HepG2 (cell line): ENCODE results near the gene TMEM62. TPM values are rescaled to one million over a fixed set of nuclear protein-coding genes. Genes with fewer than 3 reads are reported as not detected.

Experiments
- AGO2 ChIP-seq: fragments of 200-400 bp; formaldehyde crosslinking; optimal IDR thresholded peaks from 2 replicates; pipeline ENCODE3; 2017; ENCODE audit warnings: mild to moderate bottlenecking, low read depth, low read length, moderate library complexity
- CCDC6 ChIP-seq: sonication (generic); formaldehyde crosslinking; IDR thresholded peaks from 2 replicates; pipeline ENCODE4 v1.8.1; 2022; ENCODE audit warnings: mild to moderate bottlenecking, missing genetic modification reagents, moderate library complexity
- CHCHD3 ChIP-seq: sonication (generic); formaldehyde crosslinking; IDR thresholded peaks from 2 replicates; pipeline ENCODE4 v1.8.0; 2022; ENCODE audit warnings: mild to moderate bottlenecking, missing genetic modification reagents, moderate library complexity
- CSRNP1 ChIP-seq: sonication (generic); formaldehyde crosslinking; IDR thresholded peaks from 2 replicates; pipeline ENCODE4 v1.8.1; 2023; ENCODE audit warnings: mild to moderate bottlenecking, missing genetic modification reagents
- ELF1 ChIP-seq: sonication (generic); formaldehyde crosslinking; IDR thresholded peaks from 2 replicates; pipeline ENCODE4 v1.4.0; 2020; ENCODE audit warnings: missing genetic modification reagents
- FOXJ3 ChIP-seq: sonication (generic); formaldehyde crosslinking; IDR thresholded peaks from 2 replicates; pipeline ENCODE4 v1.4.0; 2020; ENCODE audit warnings: missing genetic modification reagents, mild to moderate bottlenecking, borderline replicate concordance
- FOXP4 ChIP-seq: sonication (generic); formaldehyde crosslinking; IDR thresholded peaks from 2 replicates; pipeline ENCODE4 v1.4.0; 2020; ENCODE audit warnings: missing genetic modification reagents
- GTF2F1 ChIP-seq: fragments of 150-350 bp; IDR thresholded peaks from 2 replicates; pipeline ENCODE4 v1.6.1; 2014; ENCODE audit warnings: low read length
- HES4 ChIP-seq: sonication (generic); formaldehyde crosslinking; IDR thresholded peaks from 2 replicates; pipeline ENCODE4 v1.9.0; 2021; ENCODE audit warnings: mild to moderate bottlenecking, missing genetic modification reagents, borderline replicate concordance
- KMT2B ChIP-seq: IDR thresholded peaks from 2 replicates; pipeline ENCODE4 v1.6.1; 2016; ENCODE audit warnings: missing genetic modification reagents, missing compliant biosample characterization
- MTF1 ChIP-seq: sonication (generic); formaldehyde crosslinking; IDR thresholded peaks from 2 replicates; pipeline ENCODE4 v1.5.0; 2020; ENCODE audit warnings: missing genetic modification reagents
- PHF20 ChIP-seq: sonication (generic); formaldehyde crosslinking; IDR thresholded peaks from 2 replicates; pipeline ENCODE4 v1.5.0; 2020; ENCODE audit warnings: mild to moderate bottlenecking, missing genetic modification reagents
- SP1 ChIP-seq, 2 experiments: fragments of 450-650 bp in 1 of 2; sonication (generic) in 1 of 2; formaldehyde crosslinking in 1 of 2; IDR thresholded peaks; 2 replicates each; pipeline versions ENCODE4 v1.4.0 to v1.6.1; 2016 to 2020; ENCODE audit warnings: missing genetic modification reagents in 1 of 2
- TEAD2 ChIP-seq: sonication (generic); formaldehyde crosslinking; IDR thresholded peaks from 2 replicates; pipeline ENCODE4 v1.9.0; 2021; ENCODE audit warnings: missing genetic modification reagents
- TSC22D2 ChIP-seq: sonication (generic); formaldehyde crosslinking; IDR thresholded peaks from 2 replicates; pipeline ENCODE4 v1.5.1; 2020; ENCODE audit warnings: missing genetic modification reagents, mild to moderate bottlenecking, borderline replicate concordance
- ZNF605 ChIP-seq: sonication (generic); formaldehyde crosslinking; IDR thresholded peaks from 2 replicates; pipeline ENCODE4 v1.8.0; 2022; ENCODE audit warnings: mild to moderate bottlenecking, missing genetic modification reagents
- ZNF616 ChIP-seq: sonication (generic); formaldehyde crosslinking; IDR thresholded peaks from 2 replicates; pipeline ENCODE4 v1.5.0; 2020; ENCODE audit warnings: low read depth, mild to moderate bottlenecking, missing genetic modification reagents
- ZSCAN21 ChIP-seq: sonication (generic); formaldehyde crosslinking; IDR thresholded peaks from 2 replicates; pipeline ENCODE4 v1.8.0; 2022; ENCODE audit warnings: mild to moderate bottlenecking, missing genetic modification reagents, moderate library complexity, borderline replicate concordance
- polyA plus RNA-seq, 8 experiments: library from polyadenylated mRNA; depleted of rRNA in 3 of 8; stranded (reverse) in 7 of 8; unstranded in 1 of 8; fragments of >200 nt; fragmentation: Illumina TruSeq in 4 of 8; extraction: Trizol in 4 of 8; gene quantifications; 2 replicates each; pipeline versions ENCODE4 v1.2.1 to v1.2.3, GENCODE V29; 2011 to 2016; ENCODE audit warnings: low read depth in 4 of 8, missing spikeins in 1 of 8, mixed read lengths in 1 of 8; ENCODE audit not compliant: insufficient read depth in 1 of 8
- total RNA-seq, 5 experiments: library from RNA; depleted of rRNA; stranded (reverse); fragments of >200 nt; fragmentation: Illumina TruSeq; extraction: Trizol; gene quantifications; 2 replicates each; pipeline ENCODE4 v1.2.3, GENCODE V29; 2016; ENCODE audit warnings: low read depth in 1 of 5
- TF ChIP-seq, protein P1 (sequence below): sonication (generic); formaldehyde crosslinking; IDR thresholded peaks from 2 replicates; pipeline ENCODE4 v1.9.0; 2021; ENCODE audit warnings: mild to moderate bottlenecking, missing genetic modification reagents

TMEM62 gene
- total and polyA plus RNA-seq, 2 of the 13 experiments (the other 11 are each of a cell fraction or from before 2014, with no cell fraction given), result 14.2 to 20.9 TPM

DNA sequence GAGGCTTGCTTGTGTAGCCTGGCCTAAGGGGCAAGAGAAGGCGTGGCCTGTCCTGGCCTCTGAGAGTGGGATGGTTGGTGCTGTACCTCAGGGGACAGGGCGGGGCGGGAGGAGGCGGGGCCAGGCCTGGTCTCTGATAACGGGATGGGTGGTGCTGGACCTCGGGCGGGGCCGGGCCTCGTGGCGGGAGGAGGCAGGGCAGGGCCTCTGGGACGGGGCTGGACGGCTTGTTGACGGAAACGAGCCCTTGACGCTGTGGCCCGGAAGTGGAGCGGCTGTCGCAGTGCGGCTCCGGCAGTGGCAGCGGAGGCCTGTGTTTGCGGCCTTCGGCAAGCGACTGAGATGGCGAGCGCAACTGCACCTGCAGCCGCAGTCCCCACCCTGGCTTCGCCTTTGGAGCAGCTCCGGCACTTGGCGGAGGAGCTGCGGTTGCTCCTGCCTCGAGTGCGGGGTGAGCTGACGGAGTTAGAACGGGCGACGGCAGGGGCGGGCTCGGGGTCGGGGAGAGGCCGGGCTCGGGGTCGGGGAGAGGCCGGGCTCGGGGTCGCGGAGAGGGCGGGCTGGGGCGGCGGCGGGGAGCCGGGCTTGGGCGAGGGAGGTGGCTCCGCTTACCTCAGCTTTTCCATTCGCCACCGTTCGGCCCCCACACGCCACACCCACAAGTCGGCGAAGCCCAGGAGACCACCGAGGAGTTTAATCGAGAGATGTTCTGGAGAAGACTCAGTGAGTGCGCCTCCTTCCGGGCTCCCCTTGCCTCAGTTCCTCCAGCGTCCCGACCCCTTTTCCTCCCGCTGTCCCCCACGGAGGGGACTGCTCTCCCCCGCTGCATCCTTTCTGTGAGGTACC lies 52.0 kb downstream of the TMEM62 start, which contains the start of gene CCNDBP1 (continued):
- TF ChIP-seq FOXP4 (CRISPR knock-in tag), result peak; percentile 83
- TF ChIP-seq CCDC6, result no peak; the same call in 1 of the 2 replicates
- 0 out of 2 replicates have a peak, but pooled peaks have one; percentile 50 for TF ChIP-seq CHCHD3 (CRISPR knock-in tag)
- TF ChIP-seq ELF1 (CRISPR knock-in tag), result peak; percentile 98
- peak; percentile 98 for TF ChIP-seq AGO2
- TF ChIP-seq TSC22D2 (CRISPR knock-in tag), result no peak; the same call in 1 of the 2 replicates
- TF ChIP-seq SP1 (IDR thresholded peaks at IDR 0.05), result no peak
- peak; percentile 78 for TF ChIP-seq SP1 (CRISPR knock-in tag; IDR thresholded peaks at IDR 0.05)
- peak; percentile 62 for TF ChIP-seq ZNF605
- TF ChIP-seq KMT2B (CRISPR knock-in tag), result peak; percentile 87
- TF ChIP-seq TEAD2 (CRISPR knock-in tag), result 0 out of 2 replicates have a peak, but pooled peaks have one; percentile 43
- peak; percentile 79 for TF ChIP-seq PHF20 (CRISPR knock-in tag)
- TF ChIP-seq, protein P1, sequence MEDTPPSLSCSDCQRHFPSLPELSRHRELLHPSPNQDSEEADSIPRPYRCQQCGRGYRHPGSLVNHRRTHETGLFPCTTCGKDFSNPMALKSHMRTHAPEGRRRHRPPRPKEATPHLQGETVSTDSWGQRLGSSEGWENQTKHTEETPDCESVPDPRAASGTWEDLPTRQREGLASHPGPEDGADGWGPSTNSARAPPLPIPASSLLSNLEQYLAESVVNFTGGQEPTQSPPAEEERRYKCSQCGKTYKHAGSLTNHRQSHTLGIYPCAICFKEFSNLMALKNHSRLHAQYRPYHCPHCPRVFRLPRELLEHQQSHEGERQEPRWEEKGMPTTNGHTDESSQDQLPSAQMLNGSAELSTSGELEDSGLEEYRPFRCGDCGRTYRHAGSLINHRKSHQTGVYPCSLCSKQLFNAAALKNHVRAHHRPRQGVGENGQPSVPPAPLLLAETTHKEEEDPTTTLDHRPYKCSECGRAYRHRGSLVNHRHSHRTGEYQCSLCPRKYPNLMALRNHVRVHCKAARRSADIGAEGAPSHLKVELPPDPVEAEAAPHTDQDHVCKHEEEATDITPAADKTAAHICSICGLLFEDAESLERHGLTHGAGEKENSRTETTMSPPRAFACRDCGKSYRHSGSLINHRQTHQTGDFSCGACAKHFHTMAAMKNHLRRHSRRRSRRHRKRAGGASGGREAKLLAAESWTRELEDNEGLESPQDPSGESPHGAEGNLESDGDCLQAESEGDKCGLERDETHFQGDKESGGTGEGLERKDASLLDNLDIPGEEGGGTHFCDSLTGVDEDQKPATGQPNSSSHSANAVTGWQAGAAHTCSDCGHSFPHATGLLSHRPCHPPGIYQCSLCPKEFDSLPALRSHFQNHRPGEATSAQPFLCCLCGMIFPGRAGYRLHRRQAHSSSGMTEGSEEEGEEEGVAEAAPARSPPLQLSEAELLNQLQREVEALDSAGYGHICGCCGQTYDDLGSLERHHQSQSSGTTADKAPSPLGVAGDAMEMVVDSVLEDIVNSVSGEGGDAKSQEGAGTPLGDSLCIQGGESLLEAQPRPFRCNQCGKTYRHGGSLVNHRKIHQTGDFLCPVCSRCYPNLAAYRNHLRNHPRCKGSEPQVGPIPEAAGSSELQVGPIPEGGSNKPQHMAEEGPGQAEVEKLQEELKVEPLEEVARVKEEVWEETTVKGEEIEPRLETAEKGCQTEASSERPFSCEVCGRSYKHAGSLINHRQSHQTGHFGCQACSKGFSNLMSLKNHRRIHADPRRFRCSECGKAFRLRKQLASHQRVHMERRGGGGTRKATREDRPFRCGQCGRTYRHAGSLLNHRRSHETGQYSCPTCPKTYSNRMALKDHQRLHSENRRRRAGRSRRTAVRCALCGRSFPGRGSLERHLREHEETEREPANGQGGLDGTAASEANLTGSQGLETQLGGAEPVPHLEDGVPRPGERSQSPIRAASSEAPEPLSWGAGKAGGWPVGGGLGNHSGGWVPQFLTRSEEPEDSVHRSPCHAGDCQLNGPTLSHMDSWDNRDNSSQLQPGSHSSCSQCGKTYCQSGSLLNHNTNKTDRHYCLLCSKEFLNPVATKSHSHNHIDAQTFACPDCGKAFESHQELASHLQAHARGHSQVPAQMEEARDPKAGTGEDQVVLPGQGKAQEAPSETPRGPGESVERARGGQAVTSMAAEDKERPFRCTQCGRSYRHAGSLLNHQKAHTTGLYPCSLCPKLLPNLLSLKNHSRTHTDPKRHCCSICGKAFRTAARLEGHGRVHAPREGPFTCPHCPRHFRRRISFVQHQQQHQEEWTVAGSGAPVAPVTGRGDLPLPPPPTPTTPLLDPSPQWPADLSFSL (CRISPR knock-in tag), result no peak
- 0 out of 2 replicates have a peak, but pooled peaks have one; percentile 65 for TF ChIP-seq FOXJ3 (CRISPR knock-in tag)
- TF ChIP-seq CSRNP1, result no peak; the same call in 1 of the 2 replicates
- no peak for TF ChIP-seq MTF1 (CRISPR knock-in tag)
- peak; percentile 65; the same call in 1 of the 2 replicates for TF ChIP-seq HES4
- TF ChIP-seq ZNF616 (CRISPR knock-in tag), result no peak
- TF ChIP-seq ZSCAN21 (CRISPR knock-in tag), result peak; percentile 51; the same call in 1 of the 2 replicates
- TF ChIP-seq GTF2F1, result no peak
